Globus pallidus (tissue), 1 donor: ENCODE results near the gene PSAP.

Experiments
- DNase-seq: peaks from one replicate; pipeline ENCODE4 v3.0.0-alpha.2; 2015; ENCODE audit warnings: low spot score

PSAP gene

DNA sequence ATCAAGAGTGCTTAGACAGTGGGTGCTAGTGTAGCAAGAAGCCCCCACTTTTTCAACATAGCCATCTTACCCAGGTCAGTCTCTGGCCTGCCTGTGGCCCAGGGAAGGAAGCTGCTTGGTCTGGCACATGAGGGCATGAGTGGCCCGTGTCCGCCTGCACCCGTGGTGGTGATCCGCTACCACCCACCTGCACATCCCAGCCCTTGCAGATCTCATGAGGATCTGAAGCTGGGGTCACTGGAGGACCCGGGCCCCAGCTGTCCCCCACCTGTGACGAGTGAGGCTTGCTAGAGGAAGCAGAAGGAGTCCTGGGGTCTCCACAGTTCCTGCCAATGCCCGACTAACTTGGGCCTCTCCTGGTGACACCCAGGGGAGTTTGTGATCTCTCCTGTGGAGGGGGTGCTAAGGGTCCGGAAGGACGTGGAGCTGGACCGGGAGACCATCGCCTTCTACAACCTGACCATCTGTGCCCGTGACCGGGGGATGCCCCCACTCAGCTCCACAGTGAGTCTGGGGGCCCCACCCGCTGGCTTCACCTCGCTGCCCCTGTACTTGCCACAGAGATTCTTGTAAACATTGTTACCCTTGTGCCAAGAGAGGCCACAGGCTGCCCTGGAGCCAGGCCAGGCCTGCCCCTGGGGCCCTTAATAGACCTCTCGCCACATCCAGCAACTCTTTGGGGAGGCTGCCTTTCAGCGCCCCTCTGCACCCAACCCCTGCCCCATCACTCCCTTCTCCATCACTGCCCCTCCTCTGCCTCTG, 67.0 kb downstream of the PSAP start:
- DNase-seq = no peak

GRCh38 chr10:71782917-71783490, 68.0 kb downstream of the PSAP start:
- no peak for DNase-seq

DNA sequence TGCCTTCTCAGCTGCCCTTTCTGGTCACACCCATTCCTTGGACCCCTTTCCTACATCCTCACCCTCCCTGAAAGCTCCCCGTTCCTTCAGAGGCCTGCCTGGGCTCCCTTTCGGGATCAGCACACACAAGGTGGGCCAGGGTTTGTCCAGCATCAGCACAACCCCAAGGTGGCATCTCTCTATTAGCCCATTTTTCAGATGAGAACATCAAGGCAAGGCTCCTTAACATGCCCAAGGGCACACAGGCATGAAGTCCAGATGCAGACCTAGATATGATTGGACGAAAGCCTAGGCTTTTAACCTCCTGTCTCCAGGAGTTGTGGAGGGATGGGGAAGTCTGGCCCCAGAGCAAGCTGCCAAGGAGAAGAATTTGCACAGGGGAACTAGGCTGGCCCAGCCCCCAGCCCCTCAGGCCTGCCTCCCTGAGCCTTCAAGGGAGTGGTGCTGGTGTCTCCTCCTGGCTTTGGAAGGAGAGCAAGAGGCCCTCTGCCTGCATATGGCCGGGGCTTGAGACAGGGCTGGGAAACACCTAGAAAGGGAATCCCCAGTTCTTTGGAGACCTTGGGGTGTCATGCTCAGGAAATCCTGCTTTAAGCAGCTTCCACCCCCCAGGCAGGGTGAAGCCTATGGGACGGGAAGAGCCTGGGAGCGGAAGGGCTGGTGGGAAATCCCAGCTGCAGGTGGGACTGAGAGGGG, 68.7 kb downstream of the PSAP start:
- DNase-seq = no peak

GRCh38 chr10:71780719-71781118, 70.3 kb downstream of the PSAP start:
- no peak for DNase-seq

GRCh38 chr10:71780156-71780555, 70.9 kb downstream of the PSAP start:
- no peak for DNase-seq

DNA sequence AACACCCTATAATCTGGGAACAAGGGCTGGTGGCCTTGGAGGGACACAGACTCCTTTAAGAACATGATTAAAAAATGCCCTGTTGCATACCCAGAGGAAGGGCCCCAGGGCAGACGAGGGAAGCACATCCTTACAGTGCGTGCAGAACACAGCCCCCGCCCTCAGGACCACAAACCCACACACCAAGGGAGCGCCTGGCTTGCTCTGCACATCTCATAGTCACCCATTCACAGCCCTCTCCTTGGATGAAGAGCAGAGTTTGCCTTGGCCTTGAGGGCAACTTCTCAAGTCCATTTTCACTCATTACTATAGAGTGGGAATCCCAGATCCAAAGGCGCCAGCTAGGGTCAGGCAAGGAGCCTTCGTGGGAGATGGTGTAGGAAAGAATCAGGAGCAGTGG, 71.4 kb downstream of the PSAP start:
- no peak for DNase-seq

DNA sequence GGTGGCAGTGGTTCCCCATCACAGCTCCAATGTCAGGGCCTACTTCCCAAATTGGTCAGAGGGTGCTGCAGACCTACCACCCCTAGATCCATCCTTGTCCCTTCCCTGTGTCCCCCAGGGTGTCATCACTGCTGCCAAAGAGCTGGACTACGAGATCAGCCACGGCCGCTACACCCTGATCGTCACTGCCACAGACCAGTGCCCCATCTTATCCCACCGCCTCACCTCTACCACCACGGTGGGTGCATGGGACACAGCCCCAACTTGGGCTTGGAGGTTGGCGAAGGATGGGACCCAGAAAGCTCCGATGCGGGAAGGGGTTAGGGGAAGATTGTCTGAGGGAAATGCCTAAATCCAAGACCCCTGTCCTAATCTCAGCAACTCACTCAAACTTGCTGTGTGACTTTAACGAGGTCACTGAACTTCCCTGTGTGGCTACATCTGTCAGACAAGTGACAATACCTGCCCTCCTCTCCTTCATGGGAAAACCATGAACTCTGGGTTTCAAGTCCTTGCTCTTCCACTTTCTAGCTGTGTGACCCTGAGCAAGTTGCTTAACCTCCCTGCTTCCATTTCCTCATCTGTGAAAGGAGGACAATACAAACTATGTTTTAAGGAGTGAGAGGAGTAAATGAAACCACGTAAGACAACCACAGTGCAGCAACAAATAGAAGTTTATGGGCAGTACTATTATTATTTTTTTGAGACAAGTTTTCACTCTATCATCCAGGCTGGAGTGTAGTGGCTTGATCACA, 72.8 kb downstream of the PSAP start:
- DNase-seq = no peak

DNA sequence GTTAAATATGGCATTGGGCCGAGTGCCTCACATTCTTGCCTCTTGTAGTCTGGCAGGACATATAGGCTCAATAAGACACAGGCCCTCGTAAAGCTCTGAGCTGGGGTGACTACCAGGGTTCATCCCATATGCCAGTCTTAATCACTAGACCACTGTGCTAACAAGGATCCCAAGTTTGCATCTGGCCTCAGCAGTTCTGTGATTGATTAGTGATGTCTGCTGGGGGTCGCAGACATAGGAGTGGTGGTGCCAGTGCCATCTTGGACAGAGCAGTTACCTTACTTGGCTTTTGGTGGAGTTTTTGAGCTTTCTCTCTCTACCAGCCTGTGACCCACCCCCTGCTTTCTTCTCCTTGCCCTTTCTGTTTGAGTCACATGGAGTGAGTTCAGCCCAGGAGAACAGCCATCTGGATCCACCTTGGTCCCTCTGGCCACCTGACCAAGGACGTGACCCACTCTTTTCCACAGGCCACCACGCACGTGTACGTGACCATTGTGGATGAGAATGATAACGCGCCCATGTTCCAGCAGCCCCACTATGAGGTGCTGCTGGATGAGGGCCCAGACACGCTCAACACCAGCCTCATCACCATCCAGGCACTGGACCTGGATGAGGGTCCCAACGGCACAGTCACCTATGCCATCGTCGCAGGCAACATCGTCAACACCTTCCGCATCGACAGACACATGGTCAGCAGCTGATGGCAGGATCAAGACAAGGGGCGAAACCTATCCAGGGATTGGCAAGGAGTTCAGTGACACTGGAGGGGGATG, 73.7 kb downstream of the PSAP start:
- no peak for DNase-seq

GRCh38 chr10:71776481-71776925, 74.5 kb downstream of the PSAP start:
- no peak for DNase-seq

DNA sequence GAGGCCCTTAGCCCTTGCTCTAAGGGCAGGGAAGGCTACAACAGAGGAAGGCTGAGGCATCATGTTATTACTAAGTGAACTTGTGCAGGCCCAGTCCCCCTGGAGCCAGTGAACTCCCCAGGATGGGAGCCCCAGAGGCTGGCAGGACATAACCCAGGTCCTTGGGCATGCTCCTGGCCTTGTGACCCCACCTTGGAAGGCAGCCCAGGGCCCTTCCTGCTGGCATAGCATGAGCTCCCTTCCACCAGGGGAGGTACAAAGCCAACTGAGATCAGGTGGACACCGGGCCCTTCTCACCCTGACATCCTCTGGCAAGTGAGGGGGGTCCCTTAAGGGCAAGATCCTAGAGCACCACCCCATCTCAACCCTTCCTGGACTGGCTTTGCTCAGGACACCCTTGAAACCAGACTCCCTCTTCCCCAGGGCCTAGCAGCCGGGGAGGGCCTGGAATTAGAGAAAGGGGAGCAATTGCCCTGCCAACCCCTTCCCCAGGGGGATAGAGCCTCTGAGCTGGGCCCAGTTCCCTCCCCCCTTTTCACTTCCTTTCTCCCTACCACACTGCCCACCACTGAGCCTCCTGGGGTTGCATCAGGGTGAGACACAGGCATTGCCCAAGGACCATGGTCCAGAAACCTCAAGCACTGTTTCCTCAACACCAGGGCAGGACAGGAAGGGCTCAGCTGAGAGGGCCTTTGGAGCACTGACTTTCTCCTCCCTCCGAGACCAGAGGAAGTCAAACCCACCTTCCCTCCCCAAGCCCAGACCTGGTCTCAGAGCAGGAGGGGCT, 75.9 kb downstream of the PSAP start:
- peak; percentile 61 for DNase-seq

GRCh38 chr10:71773221-71773971, 77.7 kb downstream of the PSAP start, which contains the start of gene VSIR:
TSS of gene VSIR (minus strand) at chr10:71773520. CDS start at chr10:71773439, 81 bp downstream.
- peak; percentile 74 for DNase-seq

GRCh38 chr10:71772832-71773220, 78.2 kb downstream of the PSAP start:
- DNase-seq = no peak

- DNase-seq = no peak
Observed at GRCh38 chr10:71771821-71772617, 79.0 kb downstream of the PSAP start.

DNA sequence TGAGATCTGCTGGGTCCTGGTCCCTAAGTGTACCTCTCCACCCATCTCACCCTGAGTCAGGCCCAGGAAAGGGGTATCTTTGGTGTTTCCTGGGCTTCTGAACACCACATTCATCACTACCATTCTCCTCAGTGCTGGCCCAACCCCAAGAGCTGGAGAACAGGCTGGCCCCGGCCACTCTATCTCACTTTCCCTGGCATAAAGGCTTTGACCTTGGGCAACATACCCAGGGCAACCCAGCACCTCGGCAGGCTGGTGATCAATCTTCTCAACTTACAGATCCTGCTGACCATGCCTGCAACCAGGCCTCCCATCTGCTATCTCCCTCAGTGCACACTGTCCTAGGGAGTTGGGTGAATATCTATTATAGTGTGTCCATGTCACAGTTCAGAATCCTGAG, 79.8 kb downstream of the PSAP start:
- DNase-seq = no peak

DNA sequence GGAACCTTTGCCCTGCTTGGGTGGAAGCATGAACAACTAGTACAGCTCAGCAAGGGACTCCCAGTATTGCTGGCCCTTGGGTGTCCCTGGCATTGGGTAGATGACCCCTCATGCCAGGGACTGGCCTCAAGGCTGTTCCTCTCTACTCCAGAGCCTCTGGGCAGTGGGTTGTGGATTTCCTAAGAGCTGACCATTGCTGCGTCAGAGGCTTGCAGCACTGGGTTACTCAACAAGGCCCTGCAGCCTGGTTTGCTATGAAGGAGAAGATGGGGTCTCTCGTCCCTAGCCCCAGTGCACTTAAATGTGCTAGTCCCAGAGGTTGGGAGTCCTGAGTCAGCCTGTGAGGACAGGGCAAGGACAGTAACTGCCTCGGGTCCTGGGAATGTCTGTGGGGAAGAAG, 80.3 kb downstream of the PSAP start:
- DNase-seq = no peak

DNA sequence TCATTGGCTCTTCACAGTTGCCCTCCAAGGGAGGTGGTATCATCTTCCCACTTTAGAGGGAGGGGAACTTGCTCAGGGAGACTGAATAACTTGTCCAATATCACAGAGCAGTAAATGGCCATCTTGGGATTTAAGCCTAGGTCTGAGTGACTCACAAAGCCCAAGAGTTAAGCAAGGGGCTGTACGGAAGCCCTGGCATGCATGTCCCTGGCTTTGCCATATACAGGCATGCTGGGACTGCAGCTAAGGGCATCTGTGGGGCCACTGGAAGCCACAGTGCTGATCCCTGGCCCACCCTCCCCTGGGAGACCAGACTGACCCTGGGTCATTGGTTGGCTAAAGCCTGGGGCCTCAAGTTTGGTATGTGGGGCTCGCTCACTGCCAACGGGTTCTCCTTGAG, 80.8 kb downstream of the PSAP start:
- no peak for DNase-seq

GRCh38 chr10:71769279-71769823, 81.7 kb downstream of the PSAP start:
- no peak for DNase-seq

- DNase-seq = no peak
Observed at GRCh38 chr10:71767420-71768035, 83.5 kb downstream of the PSAP start.
